IPS DF 4.7 (cell line): ENCODE measurements around the gene CXCL10.
A peak's percentile ranks its signal among the peaks of the same experiment; 100 is the strongest.
"Not testable (repeated sequence)": the region's sequence is repeated elsewhere in the genome, so short reads cannot be mapped to it uniquely, and the experiment has no call there.

ENCODE experiments used
- DNase-seq: peaks from one replicate; pipeline ENCODE4 v3.0.0-alpha.2; 2013; ENCODE audit warnings: low spot score; ENCODE audit errors: extremely low read depth

Gene CXCL10

DNA sequence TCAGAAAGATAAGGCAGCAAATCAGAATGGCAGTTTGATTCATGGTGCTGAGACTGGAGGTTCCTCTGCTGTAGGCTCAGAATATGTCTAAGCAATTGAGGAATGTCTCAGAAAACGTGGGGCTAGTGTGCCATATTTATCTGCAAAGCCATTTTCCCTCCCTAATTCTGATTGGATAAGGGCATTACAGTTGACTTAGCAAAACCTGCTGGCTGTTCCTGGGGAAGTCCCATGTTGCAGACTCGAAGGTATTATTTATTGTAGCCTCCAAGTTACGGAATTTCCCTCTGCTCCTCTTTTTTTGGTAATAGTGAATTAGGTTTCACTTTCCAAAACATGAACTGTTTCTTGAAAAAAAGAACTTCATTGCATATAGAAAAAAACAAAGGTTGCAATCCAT is at the start of gene CXCL10:
Gene CXCL10 (minus strand): TSS at position 109 of the 400 bp plus-strand sequence. CDS start 66 bp downstream, at position 43.
- no peak for DNase-seq

GRCh38 chr4:76072760-76073159 is 49.5 kb upstream of the CXCL10 start:
- DNase-seq: peak; percentile 44

DNA sequence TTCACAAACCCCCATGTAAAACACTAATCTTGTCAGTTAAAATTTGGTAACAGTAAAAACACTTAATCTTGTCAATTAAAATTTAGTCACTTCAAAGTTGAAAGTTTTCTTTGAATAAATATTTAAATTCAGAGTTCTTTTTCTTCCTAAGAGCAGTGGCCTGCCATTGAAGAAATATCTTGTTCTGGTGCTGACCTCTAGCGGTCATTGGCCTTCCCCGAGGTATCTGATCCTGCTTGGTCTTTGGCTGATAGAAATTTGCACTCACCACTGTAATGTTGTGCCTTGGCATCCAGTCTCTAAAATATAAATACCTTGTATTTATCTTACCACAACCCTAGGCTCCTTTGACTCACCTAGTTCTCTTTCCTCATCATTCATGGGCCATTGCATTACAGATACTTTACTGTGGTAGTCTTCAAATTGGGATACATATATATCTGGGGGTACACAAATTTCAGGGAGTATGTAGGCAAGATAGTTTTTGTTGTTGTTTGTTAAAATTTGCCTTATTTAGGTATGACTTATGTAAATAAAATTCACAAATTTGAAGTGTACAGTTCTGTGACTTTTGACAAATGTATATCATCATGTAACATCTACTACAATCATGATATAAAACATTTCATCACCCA is 44.5 kb upstream of the CXCL10 start:
- DNase-seq: peak; percentile 49

DNA sequence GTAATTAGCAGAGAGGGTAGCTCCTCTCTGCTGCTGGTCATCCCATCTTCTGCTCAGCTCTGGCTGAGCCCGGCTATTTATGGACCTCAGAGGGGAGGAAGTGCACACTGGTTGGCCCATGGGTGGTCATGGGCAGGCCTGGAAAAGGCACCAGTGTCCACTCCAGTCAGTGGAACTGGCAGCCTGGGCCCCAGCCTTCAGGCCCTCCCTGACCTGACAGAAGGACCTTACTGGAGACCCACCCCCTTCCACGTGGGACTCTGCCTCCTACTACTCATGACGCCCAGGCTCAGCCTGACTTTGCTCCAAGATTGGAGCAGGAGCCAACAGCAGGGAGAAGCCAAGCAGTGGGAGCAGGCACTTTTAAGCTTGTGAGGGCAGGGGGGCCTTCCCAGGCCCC is 43.2 kb upstream of the CXCL10 start:
- DNase-seq: no peak

DNA sequence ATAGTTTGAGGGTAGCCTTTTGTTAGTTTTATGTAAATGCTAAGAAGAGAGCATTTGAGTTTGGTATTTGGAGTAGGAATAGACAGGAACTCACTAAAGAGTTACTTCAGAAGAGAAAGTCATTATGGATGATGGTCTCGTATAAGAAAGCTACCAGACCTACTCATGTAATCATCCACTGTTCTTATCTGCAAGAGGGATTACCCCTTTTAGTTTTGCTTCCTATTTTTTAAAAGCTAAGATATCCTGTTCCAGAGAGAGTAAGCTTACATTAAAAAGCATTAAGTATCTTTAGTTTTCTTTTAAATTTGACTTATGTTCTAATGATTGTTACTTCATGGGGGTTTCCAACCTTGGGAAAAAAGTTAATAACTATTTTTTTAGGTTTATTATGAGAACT is 38.7 kb upstream of the CXCL10 start:
- DNase-seq: no peak

- DNase-seq: no peak
Measured at GRCh38 chr4:76061421-76061820, 38.1 kb upstream of the CXCL10 start.

- no peak for DNase-seq
Measured at GRCh38 chr4:76060506-76060905, 37.2 kb upstream of the CXCL10 start.

DNA sequence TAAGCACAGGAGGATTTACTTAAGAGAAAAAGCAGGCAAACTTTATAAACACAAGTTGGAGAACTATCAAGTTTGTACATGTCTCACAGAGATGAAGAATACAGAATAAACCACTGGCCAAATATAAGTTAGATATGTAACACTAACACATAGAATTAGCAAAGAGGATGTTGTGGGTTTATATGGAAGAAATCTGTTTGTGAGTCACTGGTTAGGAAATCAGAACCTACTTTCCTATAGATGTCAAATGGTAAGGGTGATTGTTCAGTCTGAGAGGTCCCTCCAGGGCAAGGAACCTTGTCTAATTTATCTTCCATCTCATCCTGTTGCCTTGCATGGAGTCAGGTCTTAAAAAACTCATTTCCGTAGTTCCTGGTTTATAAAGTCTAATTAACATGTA is 36.5 kb upstream of the CXCL10 start:
- DNase-seq: no peak

DNA sequence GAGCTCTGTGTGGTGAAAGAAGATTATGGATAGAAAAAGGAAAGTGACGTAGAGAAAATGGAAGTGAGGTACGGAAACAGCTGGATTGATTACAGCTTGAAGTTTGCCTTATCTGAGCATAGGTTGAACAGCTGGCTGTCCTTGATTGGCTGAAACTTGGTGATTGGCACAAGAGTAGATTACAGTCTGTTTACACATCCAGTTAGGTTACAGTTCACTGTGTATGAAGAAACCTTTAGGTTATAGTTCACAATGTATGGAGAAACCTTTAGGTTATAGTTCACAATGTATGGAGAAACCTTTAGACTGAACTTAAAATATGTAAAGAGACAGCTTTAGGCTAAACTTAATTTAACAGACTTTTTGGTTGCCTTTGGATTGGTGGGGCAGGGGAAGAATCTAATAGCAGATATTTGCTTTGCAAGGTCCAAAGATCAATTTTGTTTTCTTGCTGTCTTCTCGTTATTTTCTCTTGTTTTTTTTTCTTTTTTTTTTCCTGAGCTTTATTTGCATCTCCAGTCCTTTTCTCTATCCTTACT is 35.7 kb upstream of the CXCL10 start:
- no peak for DNase-seq

- no peak for DNase-seq
Measured at GRCh38 chr4:76058302-76058701, 35.0 kb upstream of the CXCL10 start.

DNA sequence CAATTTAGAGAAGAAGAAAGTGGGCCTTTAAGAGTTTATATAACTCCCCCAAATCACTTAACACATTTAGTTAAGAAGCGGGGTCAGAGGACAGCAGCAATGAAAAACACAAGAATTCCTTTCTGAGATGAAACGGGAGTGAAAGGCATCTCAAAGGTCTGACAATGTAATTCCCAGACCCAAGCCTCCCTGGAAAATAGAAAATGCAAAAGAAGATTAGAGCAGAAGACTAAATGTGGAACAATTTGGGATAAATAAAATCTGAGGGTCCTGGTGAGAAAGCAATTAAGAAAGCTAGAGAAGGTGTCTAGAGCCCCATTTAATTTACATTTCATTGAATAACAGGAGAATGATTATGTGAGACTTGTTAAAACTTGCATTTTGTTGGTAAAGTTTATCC is 32.1 kb upstream of the CXCL10 start:
- no peak for DNase-seq

- DNase-seq: no peak
Measured at GRCh38 chr4:76055016-76055415, 31.7 kb upstream of the CXCL10 start.

- DNase-seq: no peak
Measured at GRCh38 chr4:76053730-76054129, 30.4 kb upstream of the CXCL10 start.

- DNase-seq: not testable (repeated sequence)
Measured at GRCh38 chr4:76050560-76051050, 27.3 kb upstream of the CXCL10 start.

DNA sequence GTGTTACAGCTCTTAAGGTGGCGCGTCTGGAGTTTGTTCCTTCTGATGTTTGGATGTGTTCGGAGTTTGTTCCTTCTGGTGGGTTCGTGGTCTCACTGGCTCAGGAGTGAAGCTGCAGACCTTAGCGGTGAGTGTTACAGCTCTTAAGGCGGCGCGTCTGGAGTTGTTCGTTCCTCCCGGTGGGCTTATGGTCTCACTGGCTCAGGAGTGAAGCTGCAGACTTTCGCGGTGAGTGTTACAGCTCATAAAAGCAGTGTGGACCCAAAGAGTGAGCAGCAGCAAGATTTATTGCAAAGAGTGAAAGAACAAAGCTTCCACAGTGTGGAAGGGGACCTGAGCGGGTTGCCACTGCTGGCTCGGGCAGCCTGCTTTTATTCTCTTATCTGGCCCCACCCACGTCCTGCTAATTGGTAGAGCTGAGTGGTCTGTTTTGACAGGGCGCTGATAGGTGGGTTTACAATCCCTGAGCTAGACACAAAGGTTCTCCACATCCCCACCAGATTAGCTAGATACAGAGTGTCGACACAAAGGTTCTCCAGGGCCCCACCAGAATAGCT is 26.6 kb upstream of the CXCL10 start:
- DNase-seq: not testable (repeated sequence)

- not testable (repeated sequence) for DNase-seq
Measured at GRCh38 chr4:76044686-76045085, 21.4 kb upstream of the CXCL10 start.

DNA sequence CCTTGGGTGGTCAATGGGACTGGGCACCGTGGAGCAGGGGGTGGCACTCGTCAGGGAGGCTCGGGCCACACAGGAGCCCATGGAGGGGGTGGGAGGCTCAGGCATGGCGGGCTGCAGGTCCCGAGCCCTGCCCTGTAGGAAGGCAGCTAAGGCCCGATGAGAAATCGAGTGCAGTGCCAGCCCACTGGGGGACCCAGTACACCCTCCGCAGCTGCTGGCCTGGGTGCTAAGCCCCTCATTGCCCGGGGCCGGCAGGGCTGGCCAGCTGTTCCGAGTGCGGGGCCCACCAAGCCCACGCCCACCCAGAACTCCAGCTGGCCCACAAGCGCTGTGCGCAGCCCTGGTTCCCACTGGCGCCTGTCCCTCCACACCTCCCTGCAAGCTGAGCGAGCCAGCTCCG is 20.0 kb upstream of the CXCL10 start:
- DNase-seq: not testable (repeated sequence)

DNA sequence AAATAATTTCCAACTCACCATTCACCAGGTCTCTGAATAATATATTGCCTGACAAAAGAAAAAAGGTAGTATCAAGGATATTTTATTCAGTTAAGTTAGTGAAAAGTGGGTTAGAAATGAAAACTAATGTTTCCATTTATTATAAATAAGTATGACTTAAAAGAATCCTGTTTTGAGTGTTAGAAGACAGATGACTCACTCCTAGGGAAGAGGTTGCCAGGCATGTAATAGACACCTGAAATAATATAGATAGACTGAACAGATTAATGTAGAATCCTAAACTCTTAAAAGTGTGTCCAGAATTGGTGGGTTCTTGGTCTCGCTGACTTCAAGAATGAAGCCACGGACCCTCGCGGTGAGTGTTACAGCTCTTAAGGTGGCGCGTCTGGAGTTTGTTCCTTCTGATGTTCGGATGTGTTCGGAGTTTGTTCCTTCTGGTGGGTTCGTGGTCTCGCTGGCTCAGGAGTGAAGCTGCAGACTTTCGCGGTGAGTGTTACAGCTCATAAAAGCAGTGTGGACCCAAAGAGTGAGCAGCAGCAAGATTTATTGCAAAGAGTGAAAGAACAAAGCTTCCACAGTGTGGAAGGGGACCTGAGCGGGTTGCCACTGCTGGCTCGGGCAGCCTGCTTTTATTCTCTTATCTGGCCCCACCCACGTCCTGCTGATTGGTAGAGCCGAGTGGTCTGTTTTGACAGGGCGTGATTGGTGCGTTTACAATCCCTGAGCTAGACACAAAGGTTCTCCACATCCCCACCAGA is 19.1 kb upstream of the CXCL10 start:
- not testable (repeated sequence) for DNase-seq

GRCh38 chr4:76036855-76037254 is 13.6 kb upstream of the CXCL10 start:
- DNase-seq: no peak

GRCh38 chr4:76035799-76036380 is 12.6 kb upstream of the CXCL10 start, which contains the start of gene CXCL11:
CXCL11 (minus strand) TSS chr4:76036070; CDS start chr4:76035987, 83 bp downstream.
- DNase-seq: no peak

- DNase-seq: no peak
Measured at GRCh38 chr4:76035141-76035540, 11.8 kb upstream of the CXCL10 start.

DNA sequence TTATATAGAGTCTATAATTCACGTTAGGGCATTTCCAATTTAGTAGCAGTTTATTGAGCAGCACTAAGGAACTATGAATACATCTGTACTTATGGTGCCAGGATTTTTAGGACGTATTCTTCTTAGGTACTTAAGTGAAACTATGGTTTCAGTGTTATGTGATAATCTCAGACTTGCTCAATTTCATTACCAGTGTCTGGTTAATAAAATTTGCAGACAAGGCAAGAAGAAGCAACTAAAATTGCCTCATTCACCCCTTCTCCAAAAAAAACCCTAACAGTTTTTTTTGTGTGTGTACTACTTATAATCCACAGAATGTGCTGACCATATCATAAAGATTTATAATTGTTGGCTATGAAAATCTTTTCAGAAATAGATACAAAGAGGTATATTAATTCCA is 6.0 kb upstream of the CXCL10 start:
- no peak for DNase-seq
